ENCODE results near the gene TTYH2.

Gene TTYH2, protein sequence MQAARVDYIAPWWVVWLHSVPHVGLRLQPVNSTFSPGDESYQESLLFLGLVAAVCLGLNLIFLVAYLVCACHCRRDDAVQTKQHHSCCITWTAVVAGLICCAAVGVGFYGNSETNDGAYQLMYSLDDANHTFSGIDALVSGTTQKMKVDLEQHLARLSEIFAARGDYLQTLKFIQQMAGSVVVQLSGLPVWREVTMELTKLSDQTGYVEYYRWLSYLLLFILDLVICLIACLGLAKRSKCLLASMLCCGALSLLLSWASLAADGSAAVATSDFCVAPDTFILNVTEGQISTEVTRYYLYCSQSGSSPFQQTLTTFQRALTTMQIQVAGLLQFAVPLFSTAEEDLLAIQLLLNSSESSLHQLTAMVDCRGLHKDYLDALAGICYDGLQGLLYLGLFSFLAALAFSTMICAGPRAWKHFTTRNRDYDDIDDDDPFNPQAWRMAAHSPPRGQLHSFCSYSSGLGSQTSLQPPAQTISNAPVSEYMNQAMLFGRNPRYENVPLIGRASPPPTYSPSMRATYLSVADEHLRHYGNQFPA

GRCh38 chr17:74212913-74213791 lies at the start of gene TTYH2:
TSS of gene TTYH2 (plus strand) at chr17:74213571. CDS start at chr17:74213588, 17 bp downstream.
- peaks cover 0 to 49% (median 33%) of the 10 kb centered on the region in 4 donors for H3K4me1 ChIP-seq

GRCh38 chr17:74163836-74164235 lies 49.5 kb upstream of the TTYH2 start:
- peak in 1 of 2 donors; percentile 31 for DNase-seq
- H3K4me3 ChIP-seq: no peak overlapping the region
- no peak for TF ChIP-seq CTCF (IDR thresholded peaks at IDR 0.05)
- no peaks in the 10 kb centered on the region for H3K4me1 ChIP-seq
- intact Hi-C loops (cut with DNase I; ENCODE audit: low total_unique reads): no loop called here
- H3K36me3 ChIP-seq: no peaks in the 10 kb centered on the region
- no peak overlapping the region for H3K27ac ChIP-seq
- no peaks in the 10 kb centered on the region for H3K9me3 ChIP-seq
- peaks cover 0 to 41% of the 10 kb centered on the region in 2 donors for H3K27me3 ChIP-seq

More at GRCh38 chr17:74212913-74213791, at the start of gene TTYH2:
- Histone ChIP-seq H3K36me3 (peaks cover 13 to 22% (median 22%) of the 10 kb centered on the region in 3 donors), H3K27me3 (no peaks in the 10 kb centered on the region), H3K4me3 (peak within 1 kb of the TSS; percentile 51 to 61), H3K9me3 (no peaks in the 10 kb centered on the region), H3K27ac (peak within 1 kb of the TSS; percentile 70 to 79)
- peak; percentile 13 to 33 for TF ChIP-seq CTCF (IDR thresholded peaks at IDR 0.05)
- intact Hi-C loops (cut with DNase I; ENCODE audit: low total_unique reads): loop anchor here (5.0 kb wide), 1 partner anchor 234 kb away; no protein-coding TSS in a partner anchor
- peak; percentile 92 to 96 for DNase-seq

GRCh38 chr17:74164446-74165045 lies 48.8 kb upstream of the TTYH2 start:
- no peaks in the 10 kb centered on the region for H3K4me1 ChIP-seq
- TF ChIP-seq CTCF (IDR thresholded peaks at IDR 0.05): no peak
- peaks cover 0 to 34% of the 10 kb centered on the region in 2 donors for H3K27me3 ChIP-seq
- no peak overlapping the region for H3K4me3 ChIP-seq
- H3K9me3 ChIP-seq: no peaks in the 10 kb centered on the region
- DNase-seq: peak in 1 of 2 donors; percentile 25
- intact Hi-C loops (cut with DNase I; ENCODE audit: low total_unique reads): no loop called here
- H3K27ac ChIP-seq: no peak overlapping the region
- no peaks in the 10 kb centered on the region for H3K36me3 ChIP-seq

DNA sequence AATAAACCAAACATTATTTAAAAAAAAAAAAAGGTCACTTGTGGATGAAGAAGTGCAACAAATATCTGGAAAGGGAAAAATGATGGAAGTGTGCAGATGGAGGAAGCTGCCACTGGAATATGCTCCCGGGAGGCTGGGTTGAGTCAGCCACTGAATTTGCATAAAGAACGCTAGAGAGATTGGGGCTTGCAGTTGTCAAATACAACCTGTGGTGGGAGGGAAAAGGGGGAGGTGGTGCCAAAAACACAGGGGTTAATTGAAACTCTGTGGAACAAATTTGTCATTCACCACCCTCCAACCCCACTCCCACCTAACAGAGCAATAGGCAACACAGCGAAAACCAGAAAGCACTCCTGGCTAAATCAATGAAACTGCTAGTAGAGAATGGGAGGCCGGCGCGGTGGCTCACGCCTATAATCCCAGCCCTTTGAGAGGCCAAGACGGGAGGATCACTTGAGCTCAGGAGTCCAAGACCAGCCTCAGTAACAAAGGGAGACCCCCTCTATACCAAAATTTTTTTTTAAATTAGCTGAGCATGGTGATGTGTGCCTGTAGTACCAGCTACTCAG lies 47.5 kb upstream of the TTYH2 start:
- H3K36me3 ChIP-seq: no peaks in the 10 kb centered on the region
- no peak overlapping the region for H3K27ac ChIP-seq
- peak in 1 of 2 donors; percentile 5 for DNase-seq
- no peak overlapping the region for H3K4me3 ChIP-seq
- intact Hi-C loops (cut with DNase I; ENCODE audit: low total_unique reads): no loop called here
- peaks cover 0 to 28% of the 10 kb centered on the region in 2 donors for H3K27me3 ChIP-seq
- no peak for TF ChIP-seq CTCF (IDR thresholded peaks at IDR 0.05)
- H3K4me1 ChIP-seq: no peaks in the 10 kb centered on the region
- H3K9me3 ChIP-seq: no peaks in the 10 kb centered on the region

GRCh38 chr17:74170924-74171323 lies 42.4 kb upstream of the TTYH2 start:
- Histone ChIP-seq H3K27me3 (peaks cover 0 to 22% of the 10 kb centered on the region in 2 donors), H3K4me1 (no peaks in the 10 kb centered on the region), H3K9me3 (no peaks in the 10 kb centered on the region), H3K4me3 (no peak overlapping the region), H3K36me3 (no peaks in the 10 kb centered on the region), H3K27ac (no peak overlapping the region)
- intact Hi-C loops (cut with DNase I; ENCODE audit: low total_unique reads): no loop called here
- TF ChIP-seq CTCF (IDR thresholded peaks at IDR 0.05): no peak
- no peak for DNase-seq
